ENCODE results near the gene STAT3. TPM values are rescaled to one million over a fixed set of nuclear protein-coding genes. Genes with fewer than 3 reads are reported as not detected.

Gene STAT3
- total and polyA plus RNA-seq, 2 of the 13 experiments (the other 11 are each of a cell fraction or from before 2014, with no cell fraction given): 61.8 to 62.4 TPM

DNA sequence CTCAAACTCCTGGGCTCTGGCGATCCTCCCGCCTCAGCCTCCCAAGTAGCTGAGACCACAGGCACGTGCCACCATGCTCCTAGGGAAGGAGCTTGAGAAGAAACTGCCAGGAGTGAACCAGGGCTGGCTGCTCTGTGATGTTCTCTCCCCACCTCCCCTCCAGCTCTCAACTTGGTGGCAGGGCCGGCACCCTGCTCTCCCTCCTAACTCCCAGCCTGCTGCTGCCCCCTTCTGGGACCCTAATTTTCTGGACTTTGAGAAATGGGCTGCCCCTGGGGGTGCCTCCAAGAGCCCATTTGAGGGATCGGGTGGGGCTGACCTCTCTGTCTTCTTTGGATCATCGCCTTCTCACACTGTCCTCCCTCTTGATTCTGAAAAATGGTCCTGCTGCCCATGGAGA, 14.9 kb upstream of the STAT3 start (continued):
- TF ChIP-seq, protein P1, sequence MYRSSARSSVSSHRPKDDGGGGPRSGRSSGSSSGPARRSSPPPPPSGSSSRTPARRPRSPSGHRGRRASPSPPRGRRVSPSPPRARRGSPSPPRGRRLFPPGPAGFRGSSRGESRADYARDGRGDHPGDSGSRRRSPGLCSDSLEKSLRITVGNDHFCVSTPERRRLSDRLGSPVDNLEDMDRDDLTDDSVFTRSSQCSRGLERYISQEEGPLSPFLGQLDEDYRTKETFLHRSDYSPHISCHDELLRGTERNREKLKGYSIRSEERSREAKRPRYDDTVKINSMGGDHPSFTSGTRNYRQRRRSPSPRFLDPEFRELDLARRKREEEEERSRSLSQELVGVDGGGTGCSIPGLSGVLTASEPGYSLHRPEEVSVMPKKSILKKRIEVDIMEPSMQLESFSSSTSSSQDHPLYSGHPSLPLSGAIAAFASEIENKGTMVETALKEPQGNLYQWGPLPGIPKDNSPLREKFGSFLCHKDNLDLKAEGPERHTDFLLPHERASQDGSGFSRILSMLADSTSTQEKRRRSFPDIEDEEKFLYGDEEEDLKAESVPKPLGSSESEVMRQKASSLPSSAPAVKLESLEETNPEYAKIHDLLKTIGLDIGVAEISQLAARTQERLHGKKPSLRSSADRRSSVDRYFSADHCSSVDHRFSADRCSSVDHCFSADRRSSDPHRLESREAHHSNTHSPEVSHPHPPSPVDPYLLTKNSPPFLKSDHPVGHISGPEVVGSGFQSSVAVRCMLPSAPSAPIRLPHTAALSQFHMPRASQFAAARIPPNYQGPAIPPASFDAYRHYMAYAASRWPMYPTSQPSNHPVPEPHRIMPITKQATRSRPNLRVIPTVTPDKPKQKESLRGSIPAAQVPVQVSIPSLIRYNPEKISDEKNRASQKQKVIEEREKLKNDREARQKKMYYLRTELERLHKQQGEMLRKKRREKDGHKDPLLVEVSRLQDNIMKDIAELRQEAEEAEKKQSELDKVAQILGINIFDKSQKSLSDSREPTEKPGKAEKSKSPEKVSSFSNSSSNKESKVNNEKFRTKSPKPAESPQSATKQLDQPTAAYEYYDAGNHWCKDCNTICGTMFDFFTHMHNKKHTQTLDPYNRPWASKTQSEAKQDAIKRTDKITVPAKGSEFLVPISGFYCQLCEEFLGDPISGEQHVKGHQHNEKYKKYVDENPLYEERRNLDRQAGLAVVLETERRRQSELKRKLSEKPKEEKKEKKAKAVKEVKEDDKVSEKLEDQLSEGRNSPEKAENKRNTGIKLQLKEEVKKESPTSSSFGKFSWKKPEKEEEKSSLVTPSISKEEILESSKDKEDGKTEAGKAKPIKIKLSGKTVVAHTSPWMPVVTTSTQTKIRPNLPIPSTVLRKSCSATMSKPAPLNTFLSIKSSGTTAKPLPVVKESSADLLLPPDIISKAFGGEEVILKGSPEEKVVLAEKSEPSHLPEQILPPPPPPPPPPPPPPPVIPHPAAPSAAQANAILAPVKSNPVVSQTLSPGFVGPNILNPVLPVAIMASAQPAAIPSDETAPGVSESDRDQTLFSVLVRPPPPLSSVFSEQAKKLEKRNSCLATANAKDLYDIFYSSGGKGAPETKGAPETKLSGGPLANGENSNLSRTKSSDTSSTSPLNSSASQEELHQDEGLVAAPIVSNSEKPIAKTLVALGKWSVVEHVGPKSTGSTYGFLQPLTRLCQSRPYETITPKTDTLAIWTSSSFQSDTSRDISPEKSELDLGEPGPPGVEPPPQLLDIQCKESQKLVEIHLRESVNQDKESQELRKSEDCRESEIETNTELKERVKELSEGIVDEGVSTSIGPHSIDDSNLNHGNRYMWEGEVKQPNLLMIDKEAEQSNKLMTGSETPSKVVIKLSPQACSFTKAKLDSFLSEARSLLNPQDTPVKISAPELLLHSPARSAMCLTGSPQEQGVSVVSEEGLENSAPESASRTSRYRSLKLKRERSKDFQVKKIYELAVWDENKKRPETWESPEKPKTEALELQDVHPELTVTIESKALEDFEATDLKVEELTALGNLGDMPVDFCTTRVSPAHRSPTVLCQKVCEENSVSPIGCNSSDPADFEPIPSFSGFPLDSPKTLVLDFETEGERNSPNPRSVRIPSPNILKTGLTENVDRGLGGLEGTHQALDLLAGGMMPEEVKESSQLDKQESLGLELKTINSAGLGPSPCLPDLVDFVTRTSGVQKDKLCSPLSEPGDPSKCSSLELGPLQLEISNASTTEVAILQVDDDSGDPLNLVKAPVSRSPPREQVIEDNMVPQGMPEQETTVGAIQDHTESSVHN (CRISPR knock-in tag; IDR thresholded peaks at IDR 0.05): no peak
- TF ChIP-seq ZNF674 (CRISPR knock-in tag; IDR thresholded peaks at IDR 0.05; ENCODE audit: low read depth) (no peak), TGIF2 (CRISPR knock-in tag; IDR thresholded peaks at IDR 0.05) (no peak), CC2D1A (CRISPR knock-in tag; IDR thresholded peaks at IDR 0.05) (no peak), KLF11 (CRISPR knock-in tag; IDR thresholded peaks at IDR 0.05) (no peak), SNRNP70 (IDR thresholded peaks at IDR 0.05; ENCODE audit: low read depth, low read length) (no peak), RFXANK (CRISPR knock-in tag; IDR thresholded peaks at IDR 0.05) (no peak), GABPB1 (CRISPR knock-in tag; IDR thresholded peaks at IDR 0.05) (no peak), NFKB2 (CRISPR knock-in tag; IDR thresholded peaks at IDR 0.05; ENCODE audit: borderline replicate concordance) (0 out of 2 replicates have a peak, but pooled peaks have one; percentile 23), ADNP (CRISPR knock-in tag; IDR thresholded peaks at IDR 0.05) (no peak), RXRB (CRISPR knock-in tag; IDR thresholded peaks at IDR 0.05; ENCODE audit: borderline replicate concordance) (no peak), RAD21 (CRISPR knock-in tag; IDR thresholded peaks at IDR 0.05) (peak; percentile 30; the same call in 1 of the 2 replicates), FOXM1 (CRISPR knock-in tag; IDR thresholded peaks at IDR 0.05) (no peak), ZFP90 (CRISPR knock-in tag; IDR thresholded peaks at IDR 0.05; ENCODE audit: borderline replicate concordance) (no peak)
- TF ChIP-seq, protein P2, sequence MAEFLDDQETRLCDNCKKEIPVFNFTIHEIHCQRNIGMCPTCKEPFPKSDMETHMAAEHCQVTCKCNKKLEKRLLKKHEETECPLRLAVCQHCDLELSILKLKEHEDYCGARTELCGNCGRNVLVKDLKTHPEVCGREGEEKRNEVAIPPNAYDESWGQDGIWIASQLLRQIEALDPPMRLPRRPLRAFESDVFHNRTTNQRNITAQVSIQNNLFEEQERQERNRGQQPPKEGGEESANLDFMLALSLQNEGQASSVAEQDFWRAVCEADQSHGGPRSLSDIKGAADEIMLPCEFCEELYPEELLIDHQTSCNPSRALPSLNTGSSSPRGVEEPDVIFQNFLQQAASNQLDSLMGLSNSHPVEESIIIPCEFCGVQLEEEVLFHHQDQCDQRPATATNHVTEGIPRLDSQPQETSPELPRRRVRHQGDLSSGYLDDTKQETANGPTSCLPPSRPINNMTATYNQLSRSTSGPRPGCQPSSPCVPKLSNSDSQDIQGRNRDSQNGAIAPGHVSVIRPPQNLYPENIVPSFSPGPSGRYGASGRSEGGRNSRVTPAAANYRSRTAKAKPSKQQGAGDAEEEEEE (CRISPR knock-in tag; IDR thresholded peaks at IDR 0.05; ENCODE audit: borderline replicate concordance): no peak
- TF ChIP-seq, protein P3, sequence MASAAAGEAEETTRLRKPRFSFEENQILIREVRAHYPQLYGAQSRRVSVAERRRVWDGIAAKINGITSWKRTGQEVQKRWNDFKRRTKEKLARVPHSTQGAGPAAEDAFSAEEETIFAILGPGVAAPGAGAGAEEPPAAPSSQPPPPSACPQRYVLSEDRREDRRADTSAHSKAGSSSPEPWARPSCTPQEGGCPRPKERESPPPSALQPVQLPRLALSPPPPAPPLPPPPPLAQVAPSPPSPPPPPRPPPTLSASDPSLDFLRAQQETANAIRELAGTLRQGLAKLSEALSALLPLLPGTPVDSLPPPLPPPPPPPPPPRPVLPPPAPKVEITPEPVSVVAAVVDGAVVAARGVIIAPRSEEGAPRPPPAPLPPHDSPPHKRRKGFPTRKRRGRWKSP (CRISPR knock-in tag; IDR thresholded peaks at IDR 0.05): no peak
